DMS79 treated with DMSO at 0.1 percent for 48 hours (cell line): Measurements from ENCODE around the gene CTBP2.
"Not testable (repeated sequence)": the region's sequence is repeated elsewhere in the genome, so short reads cannot be mapped to it uniquely, and the experiment has no call there.

Experiments
- DNase-seq: peaks from one replicate; lab custom pipeline; 2025; lab: John Stamatoyannopoulos, UW

CTBP2 gene

GRCh38 chr10:125158601-125159485, 1.5 kb downstream of the CTBP2 start:
- DNase-seq, result no peak

- no peak for DNase-seq
Measured at GRCh38 chr10:125158275-125158600, 2.1 kb downstream of the CTBP2 start.

- peak; percentile 25 for DNase-seq
Measured at GRCh38 chr10:125157505-125157904, 2.9 kb downstream of the CTBP2 start.

- DNase-seq, result no peak
Measured at GRCh38 chr10:125156739-125157480, 3.5 kb downstream of the CTBP2 start.

GRCh38 chr10:125156196-125156595, 4.2 kb downstream of the CTBP2 start:
- DNase-seq, result no peak

GRCh38 chr10:125155101-125155500, 5.3 kb downstream of the CTBP2 start:
- no peak for DNase-seq

- DNase-seq, result no peak
Measured at GRCh38 chr10:125154529-125154928, 5.8 kb downstream of the CTBP2 start.

- no peak for DNase-seq
Measured at GRCh38 chr10:125153703-125154490, 6.5 kb downstream of the CTBP2 start.

- DNase-seq, result peak; percentile 20
Measured at GRCh38 chr10:125152450-125153368, 7.7 kb downstream of the CTBP2 start.

- no peak for DNase-seq
Measured at GRCh38 chr10:125151553-125152449, 8.6 kb downstream of the CTBP2 start.

- DNase-seq, result no peak
Measured at GRCh38 chr10:125151170-125151552, 9.2 kb downstream of the CTBP2 start.

- not testable (repeated sequence) for DNase-seq
Measured at GRCh38 chr10:125150376-125151083, 9.8 kb downstream of the CTBP2 start.

- DNase-seq, result no peak
Measured at GRCh38 chr10:125149680-125150047, 10.7 kb downstream of the CTBP2 start.

GRCh38 chr10:125149036-125149679, 11.2 kb downstream of the CTBP2 start:
- DNase-seq, result peak; percentile 82

- DNase-seq, result no peak
Measured at GRCh38 chr10:125148528-125148927, 11.8 kb downstream of the CTBP2 start.

GRCh38 chr10:125147971-125148439, 12.4 kb downstream of the CTBP2 start:
- DNase-seq, result peak; percentile 20

- no peak for DNase-seq
Measured at GRCh38 chr10:125146791-125147579, 13.4 kb downstream of the CTBP2 start.

- DNase-seq, result no peak
Measured at GRCh38 chr10:125145636-125146035, 14.7 kb downstream of the CTBP2 start.
